ENCODE data around the gene FAM90A1.
"Not testable (repeated sequence)": the region's sequence is repeated elsewhere in the genome, so short reads cannot be mapped to it uniquely, and the experiment has no call there.

FAM90A1 gene

DNA sequence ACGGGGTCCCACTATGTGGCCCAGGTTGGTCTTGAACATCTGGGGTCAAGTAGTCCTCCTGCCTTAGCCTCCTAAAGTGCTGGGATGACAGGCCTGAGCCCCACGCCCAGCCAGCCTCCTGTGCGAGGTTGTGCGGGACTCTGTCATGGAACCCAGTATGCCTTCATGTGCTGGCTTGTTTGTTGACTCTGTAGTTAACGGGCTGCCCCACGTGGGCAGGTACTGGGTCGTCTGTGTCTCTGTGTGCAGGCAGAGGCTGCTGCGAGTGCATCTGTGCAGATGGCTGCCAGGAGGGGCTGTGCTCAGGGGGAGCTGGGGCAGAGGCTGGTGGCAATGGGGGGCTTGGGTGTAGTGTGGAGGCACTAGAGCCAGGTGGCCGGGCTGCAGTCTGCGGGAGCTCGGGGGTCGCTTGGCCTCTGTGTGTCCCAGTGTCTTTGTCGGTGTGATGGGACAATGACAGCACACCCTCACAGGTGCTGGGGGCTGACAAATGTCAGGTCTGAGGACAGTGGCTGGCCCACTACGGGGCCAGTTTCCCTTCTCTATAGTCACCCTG, 6.0 kb upstream of the FAM90A1 start:
- DNase-seq, result not testable (repeated sequence)

DNA sequence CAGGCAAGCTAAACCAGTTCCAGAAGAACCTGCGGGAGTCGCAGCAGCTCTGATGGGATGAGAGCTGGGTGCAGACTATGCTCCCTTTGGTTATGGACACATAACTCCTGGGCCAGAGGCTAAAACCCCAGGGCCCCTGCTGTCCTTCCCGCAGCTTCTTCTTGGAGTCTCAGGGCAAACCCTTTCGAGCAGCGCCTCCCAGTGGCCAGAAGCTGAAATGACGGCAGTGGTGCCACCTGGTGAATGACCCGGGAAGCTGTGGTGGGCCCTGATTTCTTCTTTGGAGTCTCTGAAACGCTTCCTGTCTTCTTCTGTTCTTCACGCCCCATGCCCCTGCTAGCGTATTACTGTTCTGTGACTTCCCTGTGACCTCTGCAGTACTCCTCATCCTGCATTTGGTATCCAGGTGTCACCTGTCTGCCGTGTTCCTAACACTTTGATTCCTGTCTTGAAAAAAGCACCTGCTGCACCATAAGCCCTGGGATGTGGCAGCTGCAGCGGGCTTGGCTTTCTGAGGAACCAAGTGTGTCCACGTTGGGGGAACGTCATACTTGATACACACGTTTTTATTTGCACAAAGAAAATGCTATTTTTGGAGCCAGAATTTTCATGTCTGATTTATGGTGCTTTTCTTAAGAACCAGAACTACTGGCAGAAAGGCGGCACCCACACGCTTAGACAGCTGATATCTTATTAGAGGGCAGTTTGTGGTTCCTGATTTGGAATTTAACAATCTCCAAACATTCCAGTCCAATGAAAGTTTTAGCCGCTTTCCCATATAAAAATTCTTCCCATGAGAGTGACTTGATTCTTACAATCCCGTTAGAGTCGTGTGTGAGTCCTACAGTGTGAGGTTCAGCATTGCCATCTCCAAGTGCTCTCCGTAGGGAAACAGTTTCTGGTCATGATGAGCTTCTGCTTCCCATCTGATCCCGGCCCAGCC, 4.5 kb upstream of the FAM90A1 start:
- not testable (repeated sequence) for DNase-seq

DNA sequence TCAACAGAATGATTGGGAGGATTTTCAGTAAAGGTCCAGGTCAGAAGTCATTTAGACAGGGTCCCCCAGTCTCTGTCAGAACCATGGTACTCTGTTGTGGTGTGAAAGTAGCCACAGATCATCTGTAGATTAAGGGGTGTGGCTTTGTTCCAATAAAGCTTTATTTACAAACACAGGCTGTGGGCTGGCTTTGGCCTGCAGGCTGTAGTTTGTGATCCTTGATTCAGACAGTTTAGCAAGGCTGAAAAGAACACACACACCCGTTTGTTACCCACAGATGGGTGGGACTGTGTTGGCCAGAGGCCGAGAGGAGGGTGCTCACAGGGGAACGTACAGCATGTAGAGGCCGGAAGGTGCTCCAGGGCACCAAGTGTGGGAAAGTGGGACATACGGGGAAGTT, 3.6 kb upstream of the FAM90A1 start:
- not testable (repeated sequence) for DNase-seq

DNA sequence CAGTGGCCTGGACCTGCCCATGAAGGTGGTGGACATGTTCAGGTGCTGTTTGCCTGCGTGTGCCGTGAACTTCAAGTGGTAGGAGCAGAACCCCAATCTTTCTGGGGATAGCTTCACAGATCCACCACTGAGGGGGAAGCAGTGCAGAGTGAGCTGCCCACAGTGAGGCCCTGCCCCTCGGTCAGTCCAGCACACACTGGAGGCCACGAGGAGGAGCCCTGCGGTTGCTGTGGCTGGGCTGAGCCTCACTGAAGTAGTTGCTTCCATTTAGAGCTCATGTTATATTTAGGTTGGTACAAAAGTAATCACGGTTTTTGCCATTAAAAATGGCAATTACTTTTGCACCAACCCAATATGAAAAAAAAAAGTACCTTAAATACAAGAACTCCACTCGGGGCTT, 2.1 kb upstream of the FAM90A1 start:
- DNase-seq, result not testable (repeated sequence)

DNA sequence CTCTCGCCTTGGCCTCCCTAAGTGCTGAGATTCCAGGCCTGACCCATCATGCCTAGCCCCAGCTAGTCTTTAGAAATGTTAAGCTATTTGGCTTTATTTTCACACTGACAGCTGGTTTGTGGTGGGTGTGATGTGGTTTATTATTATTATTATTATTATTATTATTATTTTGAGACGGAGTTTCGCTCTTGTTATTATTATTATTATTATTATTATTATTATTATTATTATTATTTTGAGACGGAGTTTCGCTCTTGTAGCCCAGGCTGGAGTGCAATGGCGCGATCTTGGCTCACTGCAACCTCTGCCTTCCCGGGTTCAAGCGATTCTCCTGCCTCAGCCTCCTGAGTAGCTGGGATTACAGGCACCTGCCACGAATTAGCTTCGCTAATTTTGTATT, 1.2 kb upstream of the FAM90A1 start:
- not testable (repeated sequence) for DNase-seq

DNA sequence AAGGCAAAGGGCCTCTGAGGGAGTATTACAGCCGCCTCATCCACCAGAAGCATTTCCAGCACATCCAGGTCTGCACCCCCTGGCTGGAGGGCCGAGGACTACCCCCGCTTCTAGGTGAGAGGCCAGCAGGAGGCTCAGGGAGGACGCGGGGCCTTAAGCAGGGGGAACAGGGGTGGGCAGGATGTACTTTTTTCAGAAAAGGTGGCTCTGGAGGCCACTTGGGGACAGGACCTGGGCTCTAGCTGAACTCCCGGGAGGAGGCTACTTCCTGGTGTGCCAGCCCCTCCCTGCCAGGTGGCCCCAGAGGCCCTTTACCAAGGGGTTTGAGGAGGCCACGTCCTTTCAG, 287 bp upstream of the FAM90A1 start:
- DNase-seq, result not testable (repeated sequence)

DNA sequence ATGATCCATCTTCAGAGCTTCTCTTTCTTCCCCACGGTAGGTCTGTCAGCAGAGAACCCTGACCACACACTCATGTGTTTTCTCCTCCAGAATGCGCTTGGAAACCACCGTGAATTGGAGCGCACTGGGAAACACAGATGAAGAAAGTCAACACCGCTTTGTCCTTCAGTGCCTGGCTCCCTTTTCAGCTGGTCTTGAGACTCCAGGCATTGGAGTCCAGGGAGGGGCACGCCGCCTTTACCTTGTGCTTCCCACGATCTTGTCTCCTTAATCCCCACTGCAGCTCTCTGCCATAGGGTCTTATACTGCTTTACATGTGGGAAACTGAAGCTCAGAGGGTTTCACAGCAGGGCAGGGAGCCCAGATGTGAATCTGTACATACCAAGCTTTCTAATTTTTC, 1.1 kb downstream of the FAM90A1 start:
- no peak for DNase-seq

DNA sequence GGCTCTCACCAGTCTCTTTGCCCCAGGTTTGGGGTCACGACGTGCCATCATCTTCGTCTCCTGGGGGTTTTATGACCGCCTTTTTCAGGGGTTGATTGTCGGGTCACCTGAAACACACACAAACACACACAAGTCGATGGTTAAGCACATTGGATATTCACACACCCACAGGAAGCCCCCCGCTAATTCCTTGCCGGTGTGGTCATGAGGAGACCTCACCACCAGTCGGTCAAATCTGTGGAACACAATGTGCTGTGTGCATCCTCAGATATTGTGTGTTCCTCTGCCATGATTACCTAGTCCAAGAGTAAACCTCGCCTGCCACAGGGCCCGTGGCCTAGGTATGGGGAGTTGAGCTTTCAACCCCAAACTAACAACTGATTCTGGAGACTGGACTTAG, 2.6 kb downstream of the FAM90A1 start:
- not testable (repeated sequence) for DNase-seq

DNA sequence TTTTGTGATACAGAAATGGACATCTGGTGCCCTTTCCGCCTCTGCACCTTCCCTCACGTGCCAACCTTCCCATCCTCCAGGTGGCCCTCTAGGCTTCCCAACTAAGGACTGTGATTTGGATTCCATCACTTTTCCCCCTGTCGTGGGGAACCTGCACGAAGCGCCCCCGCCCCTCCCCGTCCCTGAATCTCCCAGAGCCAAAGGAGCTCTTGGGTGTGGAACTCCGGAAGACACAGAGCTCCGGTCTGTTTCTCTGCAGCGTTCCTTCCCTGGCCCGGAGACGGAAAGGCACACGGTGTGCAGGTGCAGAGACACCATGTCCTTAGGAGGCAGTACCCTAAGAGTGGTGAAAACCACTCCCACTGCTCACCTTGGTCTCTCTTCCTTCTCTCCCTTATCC, 3.8 kb downstream of the FAM90A1 start:
- DNase-seq, result not testable (repeated sequence)

DNA sequence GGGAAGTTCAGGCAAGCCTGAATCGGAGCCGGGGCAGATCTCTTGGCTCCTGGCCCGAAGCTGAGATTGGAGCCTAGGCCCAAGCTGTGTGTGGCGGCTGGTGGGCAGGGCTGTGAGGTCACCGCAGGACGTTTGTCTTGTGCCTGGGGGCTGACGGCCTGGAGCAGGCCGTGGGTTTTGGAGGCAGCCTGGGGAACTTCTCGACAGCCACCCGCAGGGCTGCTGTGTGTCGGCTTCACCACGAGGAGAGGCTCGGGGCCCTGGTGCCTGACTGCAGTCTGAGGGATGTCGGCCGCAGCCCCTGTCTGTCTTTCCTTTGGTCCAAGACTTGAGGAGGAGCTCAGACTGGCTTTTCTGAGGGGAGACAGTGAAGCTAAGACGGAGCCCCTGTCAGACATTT, 5.1 kb downstream of the FAM90A1 start:
- DNase-seq, result not testable (repeated sequence)

DNA sequence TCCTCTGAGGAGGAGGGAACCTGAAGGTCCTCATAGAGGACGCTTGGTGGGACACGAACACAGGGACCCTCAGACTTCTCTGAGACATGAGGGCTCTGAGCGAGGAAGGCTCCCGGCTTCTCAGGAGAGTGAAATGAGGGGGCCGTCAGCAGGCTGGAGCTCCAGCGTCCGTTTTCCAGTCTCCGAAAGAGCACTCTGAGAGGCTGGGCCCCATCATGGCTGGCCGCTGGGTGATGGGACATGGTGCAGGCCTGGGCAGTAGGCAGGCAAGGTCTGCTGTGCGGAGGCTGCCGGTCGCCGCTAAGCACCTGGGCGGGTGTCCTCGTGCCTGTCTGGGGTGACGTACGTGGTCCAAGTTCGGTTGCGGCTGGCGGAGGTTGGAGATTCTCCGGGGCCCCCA, 5.6 kb downstream of the FAM90A1 start:
- DNase-seq, result not testable (repeated sequence)

DNA sequence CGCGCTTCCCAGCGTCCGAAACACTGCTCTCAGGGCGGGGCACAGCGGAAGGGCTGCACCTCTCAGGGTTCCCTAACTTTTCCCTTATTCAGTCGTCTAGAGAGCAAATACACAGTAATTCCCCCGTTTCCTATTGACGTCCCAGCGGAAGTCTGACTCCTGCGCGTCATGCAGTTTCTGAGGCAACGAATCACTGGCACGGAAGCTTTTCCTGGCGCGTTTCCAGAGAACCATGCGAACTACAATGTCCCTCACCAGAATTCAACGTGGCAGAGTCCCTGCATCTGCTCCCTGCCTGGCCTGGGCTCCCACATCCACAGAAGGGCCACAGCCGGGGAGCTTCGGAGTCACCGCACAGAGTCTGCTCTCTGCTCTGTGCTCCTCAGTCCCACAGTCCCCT, 6.0 kb downstream of the FAM90A1 start:
- DNase-seq, result peak; percentile 7

DNA sequence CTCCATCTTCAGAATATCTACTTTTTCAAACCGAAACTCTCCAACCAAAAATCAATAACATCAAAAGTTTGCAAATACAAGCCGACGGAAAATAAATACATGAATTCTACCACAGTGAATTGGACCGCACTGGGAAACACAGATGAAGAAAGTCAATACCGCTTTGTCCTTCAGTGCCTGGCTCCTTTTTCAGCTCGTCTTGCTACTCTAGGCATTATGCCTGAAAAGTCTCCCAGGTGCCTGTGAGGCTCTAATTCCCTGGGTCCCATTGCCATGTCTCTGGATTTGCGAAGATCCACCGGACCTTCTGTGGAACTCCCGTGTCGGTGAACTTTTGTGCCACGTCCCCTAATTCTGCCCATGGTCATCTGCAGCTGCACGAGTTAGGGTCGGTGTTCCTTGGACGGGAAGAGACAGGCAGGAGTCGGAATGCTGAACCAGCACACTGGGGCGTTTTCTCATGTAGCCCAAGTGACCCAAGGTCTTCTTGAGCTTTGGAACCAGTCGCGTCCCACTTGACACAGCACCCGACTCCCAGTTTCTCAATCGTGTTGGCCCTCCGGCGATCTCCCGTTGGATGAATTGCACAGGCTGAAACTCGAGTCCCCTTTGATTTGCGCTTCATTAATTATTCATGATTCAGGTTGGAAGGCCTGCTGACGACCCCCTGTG, 8.6 kb downstream of the FAM90A1 start:
- peak; percentile 5 for DNase-seq

DNA sequence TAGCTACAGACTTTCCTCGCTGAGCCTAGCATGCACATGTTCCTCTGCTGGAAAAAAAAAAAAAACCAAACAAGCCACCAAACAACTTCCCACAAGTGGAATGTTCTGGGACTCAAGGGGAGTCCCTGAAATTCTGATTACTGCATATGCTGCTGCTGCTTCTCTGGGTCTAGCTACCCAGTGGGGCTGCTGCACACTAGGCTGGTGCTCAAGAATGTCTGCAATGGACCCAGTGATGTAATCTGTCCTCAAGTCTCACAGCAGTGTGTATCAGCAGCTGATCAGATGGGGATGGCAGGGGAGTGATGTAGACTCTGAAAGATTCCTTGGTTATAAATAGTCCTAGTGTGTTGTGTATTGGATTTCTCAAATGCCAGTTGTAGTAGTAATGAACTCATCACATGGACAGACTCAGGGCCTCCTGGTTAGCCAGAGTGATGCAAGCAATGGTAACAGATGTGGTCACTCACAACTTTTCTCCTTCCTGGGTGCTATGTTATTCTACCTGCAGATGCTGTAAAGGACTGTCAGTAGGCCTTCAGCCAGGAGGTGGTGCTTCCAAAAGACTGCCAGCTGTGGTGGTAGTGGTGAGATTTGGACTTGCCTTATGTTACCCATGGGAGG, 29.6 kb downstream of the FAM90A1 start:
- not testable (repeated sequence) for DNase-seq

DNA sequence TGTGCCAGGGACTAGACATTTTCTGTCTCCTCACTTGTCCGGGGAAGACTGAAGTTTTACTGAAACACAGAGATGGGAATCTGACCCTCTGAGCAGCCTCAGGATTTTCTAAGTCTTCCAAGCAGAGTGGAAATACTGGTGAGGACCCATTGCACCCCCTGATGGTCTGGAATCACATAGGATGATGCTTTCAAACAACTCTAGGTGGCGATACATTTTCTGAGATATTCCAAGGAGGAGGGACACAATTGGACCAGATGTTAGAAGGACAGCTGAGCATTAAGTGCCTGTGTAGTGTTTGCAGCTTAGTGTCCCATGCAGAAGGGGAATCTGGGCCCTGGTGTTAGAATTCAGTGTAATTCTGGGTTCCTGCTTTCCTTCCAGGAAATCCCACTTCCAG, 39.3 kb downstream of the FAM90A1 start:
- DNase-seq, result not testable (repeated sequence)

DNA sequence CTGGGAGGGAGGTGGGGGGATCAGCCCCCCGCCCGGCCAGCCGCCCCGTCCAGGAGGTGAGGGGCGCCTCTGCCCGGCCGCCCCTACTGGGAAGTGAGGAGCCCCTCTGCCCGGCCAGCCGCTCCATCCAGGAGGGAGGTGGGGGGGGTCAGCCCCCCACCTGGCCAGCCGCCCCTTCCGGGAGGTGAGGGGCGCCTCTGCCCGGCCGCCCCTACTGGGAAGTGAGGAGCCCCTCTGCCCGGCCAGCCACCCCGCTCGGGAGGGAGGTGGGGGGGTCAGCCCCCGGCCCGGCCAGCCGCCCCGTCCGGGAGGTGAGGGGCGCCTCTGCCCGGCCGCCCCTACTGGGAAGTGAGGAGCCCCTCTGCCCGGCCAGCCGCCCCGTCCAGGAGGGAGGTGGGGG, 43.2 kb downstream of the FAM90A1 start:
- not testable (repeated sequence) for DNase-seq

DNA sequence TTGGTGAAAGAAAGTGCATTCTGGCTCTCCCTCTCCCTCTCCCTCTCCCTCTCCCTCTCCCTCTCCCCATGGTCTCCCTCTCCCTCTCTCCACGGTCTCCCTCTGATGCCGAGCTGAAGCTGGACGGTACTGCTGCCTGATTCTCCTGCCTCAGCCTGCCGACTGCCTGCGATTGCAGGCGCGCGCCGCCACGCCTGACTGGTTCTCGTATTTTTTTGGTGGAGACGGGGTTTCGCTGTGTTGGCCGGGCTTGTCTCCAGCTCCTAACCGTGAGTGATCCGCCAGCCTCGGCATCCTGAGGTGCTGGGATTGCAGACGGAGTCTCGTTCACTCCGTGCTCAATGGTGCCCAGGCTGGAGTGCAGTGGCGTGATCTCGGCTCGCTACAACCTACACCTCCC, 44.1 kb downstream of the FAM90A1 start:
- DNase-seq, result not testable (repeated sequence)

DNA sequence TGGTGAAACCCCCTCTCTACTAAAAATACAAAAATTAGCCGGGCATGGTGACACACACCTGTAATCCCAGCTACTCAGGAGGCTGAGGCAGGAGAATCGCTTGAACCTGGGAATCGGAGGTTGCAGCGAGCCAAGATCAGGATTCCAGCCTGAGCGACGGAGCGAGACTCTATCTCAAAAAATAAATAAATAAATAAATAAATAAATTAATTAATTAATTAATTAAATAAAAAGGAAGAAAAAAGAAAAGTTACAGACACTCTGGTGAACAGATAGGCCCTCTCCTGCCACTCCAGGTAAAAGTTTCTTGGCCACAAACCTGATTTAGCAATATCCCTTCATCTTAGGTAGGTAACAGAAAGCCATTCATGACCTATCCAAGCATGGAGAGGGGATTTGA, 44.5 kb downstream of the FAM90A1 start:
- DNase-seq, result not testable (repeated sequence)

DNA sequence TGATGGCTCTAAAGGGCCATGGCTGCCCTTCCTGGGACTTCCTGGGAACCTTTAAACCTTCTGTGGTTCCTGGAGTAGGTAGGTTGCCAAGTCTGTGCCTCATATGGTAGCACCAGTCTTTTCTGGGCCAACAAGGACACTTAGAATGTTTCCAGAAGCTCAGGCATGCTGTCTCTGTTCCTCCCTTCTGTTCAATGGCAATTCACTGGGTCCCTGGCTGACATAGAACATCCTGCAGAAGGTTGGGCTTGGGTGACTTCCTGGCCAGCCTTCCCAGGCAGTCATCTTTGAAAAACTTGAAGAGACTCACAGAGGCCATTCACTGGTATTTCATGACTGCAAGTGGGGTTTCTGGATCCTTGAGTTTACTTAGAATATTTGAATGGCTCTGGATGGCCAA, 46.1 kb downstream of the FAM90A1 start:
- not testable (repeated sequence) for DNase-seq

DNA sequence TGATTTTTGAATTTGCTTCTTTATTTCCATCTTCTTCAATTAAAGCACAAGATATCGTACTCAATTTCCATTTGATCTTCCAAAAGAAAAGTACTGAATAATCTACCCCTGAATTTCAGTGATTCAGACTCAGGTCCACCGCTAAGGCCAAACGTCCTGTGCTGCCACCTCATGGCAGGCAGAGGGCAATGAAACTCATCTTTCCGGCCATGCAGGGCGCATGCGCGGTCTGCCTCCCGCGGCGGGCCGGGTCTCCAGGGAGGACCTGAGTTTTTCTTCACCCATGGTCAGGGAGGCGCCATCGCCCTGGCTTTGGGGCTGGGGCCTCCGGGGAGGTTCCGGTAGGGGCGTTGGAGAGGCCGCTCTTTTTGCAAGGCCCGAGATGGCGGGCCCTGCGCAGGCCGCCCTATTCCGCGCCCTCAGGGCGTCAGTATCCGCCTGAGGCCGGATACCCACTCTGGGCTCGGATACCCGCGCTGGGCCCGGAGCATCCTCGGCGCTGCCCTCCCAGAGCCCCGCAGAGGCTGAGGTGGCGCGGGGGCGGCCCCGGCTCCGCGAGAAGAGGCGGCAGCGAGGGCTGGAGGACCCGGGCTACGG, 47.3 kb downstream of the FAM90A1 start:
- DNase-seq, result peak; percentile 56

DNA sequence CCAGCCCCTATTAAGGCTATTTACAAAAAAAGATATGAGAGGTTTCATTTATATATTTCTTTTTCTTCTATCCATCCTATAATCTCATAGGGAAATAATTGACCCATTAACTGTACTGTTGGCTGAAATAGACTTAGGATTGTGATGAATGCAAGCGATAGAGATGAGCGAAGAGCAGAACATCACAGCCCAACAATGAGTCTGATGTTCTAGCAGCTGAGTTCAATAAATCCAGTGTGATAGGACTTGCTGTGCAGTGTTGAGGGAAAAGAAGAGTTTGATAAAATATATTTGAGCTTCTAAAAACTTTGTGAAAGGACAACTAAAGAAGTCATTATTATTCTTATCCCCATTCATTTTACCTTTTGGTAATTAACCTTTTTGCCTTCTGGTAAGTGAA, 54.5 kb downstream of the FAM90A1 start:
- DNase-seq, result not testable (repeated sequence)
